ENCODE results near the gene TEX264.
"Not testable (repeated sequence)": the region's sequence is repeated elsewhere in the genome, so short reads cannot be mapped to it uniquely, and the experiment has no call there.

TEX264 gene

DNA sequence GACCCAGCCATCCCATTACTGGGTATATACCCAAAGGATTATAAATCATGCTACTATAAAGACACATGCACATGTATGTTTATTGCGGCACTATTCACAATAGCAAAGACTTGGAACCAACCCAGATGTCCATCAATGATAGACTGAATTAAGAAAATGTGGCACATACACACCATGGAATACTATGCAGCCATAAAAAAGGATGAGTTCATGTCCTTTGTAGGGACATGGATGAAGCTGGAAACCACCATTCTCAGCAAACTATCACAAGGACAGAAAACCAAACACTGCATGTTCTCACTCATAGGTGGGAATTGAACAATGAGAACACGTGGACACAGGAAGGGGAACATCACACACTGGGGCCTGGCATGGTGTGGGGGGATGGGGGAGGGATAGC lies 17.6 kb upstream of the TEX264 start:
- peaks cover 1 to 39% of the 10 kb centered on the region in 2 experiments for H3K36me3 ChIP-seq (ENCODE audit: control insufficient read depth in 2 of 2, insufficient read depth in 1 of 2, low read length in 2 of 2)
- H3K4me1 ChIP-seq (ENCODE audit: control insufficient read depth, insufficient read depth, low read length); H3K4me3 ChIP-seq (ENCODE audit: low read depth, low read length); H3K27ac ChIP-seq (ENCODE audit: extremely low read depth, low read depth, low read length); H3K9me3 ChIP-seq (ENCODE audit: control insufficient read depth, insufficient read depth, low read depth, low read length); POLR2A ChIA-PET: not testable (repeated sequence)
- CTCF ChIA-PET: interaction anchor here (1.2 kb wide), 1 partner anchor 16 kb away, joined by 3 read pairs; no protein-coding TSS in a partner anchor
- peak; percentile 94 for TF ChIP-seq ZNF146 (tag by site-specific recombination; IDR thresholded peaks at IDR 0.05)
- TF ChIP-seq, protein P1, sequence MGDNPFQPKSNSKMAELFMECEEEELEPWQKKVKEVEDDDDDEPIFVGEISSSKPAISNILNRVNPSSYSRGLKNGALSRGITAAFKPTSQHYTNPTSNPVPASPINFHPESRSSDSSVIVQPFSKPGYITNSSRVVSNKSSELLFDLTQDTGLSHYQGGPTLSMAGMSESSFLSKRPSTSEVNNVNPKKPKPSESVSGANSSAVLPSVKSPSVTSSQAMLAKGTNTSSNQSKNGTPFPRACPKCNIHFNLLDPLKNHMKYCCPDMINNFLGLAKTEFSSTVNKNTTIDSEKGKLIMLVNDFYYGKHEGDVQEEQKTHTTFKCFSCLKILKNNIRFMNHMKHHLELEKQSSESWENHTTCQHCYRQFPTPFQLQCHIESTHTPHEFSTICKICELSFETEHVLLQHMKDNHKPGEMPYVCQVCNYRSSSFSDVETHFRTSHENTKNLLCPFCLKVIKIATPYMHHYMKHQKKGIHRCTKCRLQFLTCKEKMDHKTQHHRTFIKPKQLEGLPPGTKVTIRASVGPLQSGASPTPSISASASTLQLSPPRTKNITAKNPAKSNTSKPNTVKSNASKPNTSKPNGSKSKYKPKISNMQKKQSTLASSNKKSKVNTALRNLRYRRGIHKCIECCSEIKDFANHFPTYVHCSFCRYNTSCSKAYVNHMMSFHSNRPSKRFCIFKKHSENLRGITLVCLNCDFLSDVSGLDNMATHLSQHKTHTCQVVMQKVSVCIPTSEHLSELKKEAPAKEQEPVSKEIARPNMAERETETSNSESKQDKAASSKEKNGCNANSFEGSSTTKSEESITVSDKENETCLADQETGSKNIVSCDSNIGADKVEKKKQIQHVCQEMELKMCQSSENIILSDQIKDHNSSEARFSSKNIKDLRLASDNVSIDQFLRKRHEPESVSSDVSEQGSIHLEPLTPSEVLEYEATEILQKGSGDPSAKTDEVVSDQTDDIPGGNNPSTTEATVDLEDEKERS (tag by site-specific recombination; IDR thresholded peaks at IDR 0.05): 0 out of 2 replicates have a peak, but pooled peaks have one; percentile 21

DNA sequence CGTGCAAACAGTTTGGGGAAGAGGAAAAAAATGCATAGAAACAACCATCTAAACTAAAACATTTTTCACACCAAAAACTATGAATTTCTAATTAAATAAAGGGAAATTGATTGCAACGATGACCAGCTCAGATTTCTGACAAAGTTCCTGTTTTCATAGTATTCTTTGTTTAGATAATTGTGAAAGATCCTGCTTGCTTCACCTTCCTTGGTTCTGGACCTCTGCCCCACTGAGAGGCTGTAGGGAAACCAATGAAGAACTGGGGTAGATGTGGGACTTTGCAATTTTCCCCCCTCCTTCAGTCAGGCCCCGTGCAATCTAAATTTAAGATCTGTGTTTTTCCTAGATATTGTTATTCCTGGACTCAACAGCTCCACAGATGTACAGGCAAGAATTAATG lies 13.8 kb upstream of the TEX264 start:
- Histone ChIP-seq H3K4me3 (ENCODE audit: low read depth, low read length) (no peak overlapping the region), H3K36me3 (ENCODE audit: control insufficient read depth in 2 of 2, insufficient read depth in 1 of 2, low read length in 2 of 2) (peaks cover 8 to 63% of the 10 kb centered on the region in 2 experiments), H3K27ac (ENCODE audit: extremely low read depth, low read depth, low read length) (no peak overlapping the region), H3K9me3 (ENCODE audit: control insufficient read depth, insufficient read depth, low read depth, low read length) (no peaks in the 10 kb centered on the region), H3K4me1 (ENCODE audit: control insufficient read depth, insufficient read depth, low read length) (no peaks in the 10 kb centered on the region)
- TF ChIP-seq REPIN1 (tag by site-specific recombination; IDR thresholded peaks at IDR 0.05; ENCODE audit: low read depth): no peak
- TF ChIP-seq ZNF211 (tag by site-specific recombination; IDR thresholded peaks at IDR 0.05; ENCODE audit: low read depth): no peak
- no peak for TF ChIP-seq ZNF521 (tag by site-specific recombination; IDR thresholded peaks at IDR 0.05)
- TF ChIP-seq, protein P2, sequence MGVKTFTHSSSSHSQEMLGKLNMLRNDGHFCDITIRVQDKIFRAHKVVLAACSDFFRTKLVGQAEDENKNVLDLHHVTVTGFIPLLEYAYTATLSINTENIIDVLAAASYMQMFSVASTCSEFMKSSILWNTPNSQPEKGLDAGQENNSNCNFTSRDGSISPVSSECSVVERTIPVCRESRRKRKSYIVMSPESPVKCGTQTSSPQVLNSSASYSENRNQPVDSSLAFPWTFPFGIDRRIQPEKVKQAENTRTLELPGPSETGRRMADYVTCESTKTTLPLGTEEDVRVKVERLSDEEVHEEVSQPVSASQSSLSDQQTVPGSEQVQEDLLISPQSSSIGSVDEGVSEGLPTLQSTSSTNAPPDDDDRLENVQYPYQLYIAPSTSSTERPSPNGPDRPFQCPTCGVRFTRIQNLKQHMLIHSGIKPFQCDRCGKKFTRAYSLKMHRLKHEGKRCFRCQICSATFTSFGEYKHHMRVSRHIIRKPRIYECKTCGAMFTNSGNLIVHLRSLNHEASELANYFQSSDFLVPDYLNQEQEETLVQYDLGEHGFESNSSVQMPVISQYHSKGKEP (tag by site-specific recombination; IDR thresholded peaks at IDR 0.05): no peak
- no peak for TF ChIP-seq YY2 (tag by site-specific recombination; IDR thresholded peaks at IDR 0.05)
- no peak for TF ChIP-seq KLF9 (tag by site-specific recombination; IDR thresholded peaks at IDR 0.05; ENCODE audit: low read depth)
- TF ChIP-seq KLF16 (tag by site-specific recombination; IDR thresholded peaks at IDR 0.05): no peak
- TF ChIP-seq SCRT2 (tag by site-specific recombination; IDR thresholded peaks at IDR 0.05): no peak
- no peak for TF ChIP-seq ZNF843 (tag by site-specific recombination; IDR thresholded peaks at IDR 0.05)
- TF ChIP-seq, protein P3, sequence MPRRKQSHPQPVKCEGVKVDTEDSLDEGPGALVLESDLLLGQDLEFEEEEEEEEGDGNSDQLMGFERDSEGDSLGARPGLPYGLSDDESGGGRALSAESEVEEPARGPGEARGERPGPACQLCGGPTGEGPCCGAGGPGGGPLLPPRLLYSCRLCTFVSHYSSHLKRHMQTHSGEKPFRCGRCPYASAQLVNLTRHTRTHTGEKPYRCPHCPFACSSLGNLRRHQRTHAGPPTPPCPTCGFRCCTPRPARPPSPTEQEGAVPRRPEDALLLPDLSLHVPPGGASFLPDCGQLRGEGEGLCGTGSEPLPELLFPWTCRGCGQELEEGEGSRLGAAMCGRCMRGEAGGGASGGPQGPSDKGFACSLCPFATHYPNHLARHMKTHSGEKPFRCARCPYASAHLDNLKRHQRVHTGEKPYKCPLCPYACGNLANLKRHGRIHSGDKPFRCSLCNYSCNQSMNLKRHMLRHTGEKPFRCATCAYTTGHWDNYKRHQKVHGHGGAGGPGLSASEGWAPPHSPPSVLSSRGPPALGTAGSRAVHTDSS (tag by site-specific recombination; IDR thresholded peaks at IDR 0.05): no peak
- TF ChIP-seq ZNF791 (tag by site-specific recombination; IDR thresholded peaks at IDR 0.05): no peak
- no peak for TF ChIP-seq HOXC10 (CRISPR knock-in tag; IDR thresholded peaks at IDR 0.05)
- TF ChIP-seq, protein P4, sequence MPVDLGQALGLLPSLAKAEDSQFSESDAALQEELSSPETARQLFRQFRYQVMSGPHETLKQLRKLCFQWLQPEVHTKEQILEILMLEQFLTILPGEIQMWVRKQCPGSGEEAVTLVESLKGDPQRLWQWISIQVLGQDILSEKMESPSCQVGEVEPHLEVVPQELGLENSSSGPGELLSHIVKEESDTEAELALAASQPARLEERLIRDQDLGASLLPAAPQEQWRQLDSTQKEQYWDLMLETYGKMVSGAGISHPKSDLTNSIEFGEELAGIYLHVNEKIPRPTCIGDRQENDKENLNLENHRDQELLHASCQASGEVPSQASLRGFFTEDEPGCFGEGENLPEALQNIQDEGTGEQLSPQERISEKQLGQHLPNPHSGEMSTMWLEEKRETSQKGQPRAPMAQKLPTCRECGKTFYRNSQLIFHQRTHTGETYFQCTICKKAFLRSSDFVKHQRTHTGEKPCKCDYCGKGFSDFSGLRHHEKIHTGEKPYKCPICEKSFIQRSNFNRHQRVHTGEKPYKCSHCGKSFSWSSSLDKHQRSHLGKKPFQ (tag by site-specific recombination; IDR thresholded peaks at IDR 0.05): no peak
- TF ChIP-seq ZNF146 (tag by site-specific recombination; IDR thresholded peaks at IDR 0.05): no peak
- TF ChIP-seq, protein P5, sequence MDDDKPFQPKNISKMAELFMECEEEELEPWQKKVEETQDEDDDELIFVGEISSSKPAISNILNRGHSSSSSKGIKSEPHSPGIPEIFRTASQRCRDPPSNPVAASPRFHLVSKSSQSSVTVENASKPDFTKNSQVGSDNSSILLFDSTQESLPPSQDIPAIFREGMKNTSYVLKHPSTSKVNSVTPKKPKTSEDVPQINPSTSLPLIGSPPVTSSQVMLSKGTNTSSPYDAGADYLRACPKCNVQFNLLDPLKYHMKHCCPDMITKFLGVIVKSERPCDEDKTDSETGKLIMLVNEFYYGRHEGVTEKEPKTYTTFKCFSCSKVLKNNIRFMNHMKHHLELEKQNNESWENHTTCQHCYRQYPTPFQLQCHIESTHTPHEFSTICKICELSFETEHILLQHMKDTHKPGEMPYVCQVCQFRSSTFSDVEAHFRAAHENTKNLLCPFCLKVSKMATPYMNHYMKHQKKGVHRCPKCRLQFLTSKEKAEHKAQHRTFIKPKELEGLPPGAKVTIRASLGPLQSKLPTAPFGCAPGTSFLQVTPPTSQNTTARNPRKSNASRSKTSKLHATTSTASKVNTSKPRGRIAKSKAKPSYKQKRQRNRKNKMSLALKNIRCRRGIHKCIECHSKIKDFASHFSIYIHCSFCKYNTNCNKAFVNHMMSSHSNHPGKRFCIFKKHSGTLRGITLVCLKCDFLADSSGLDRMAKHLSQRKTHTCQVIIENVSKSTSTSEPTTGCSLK (tag by site-specific recombination; IDR thresholded peaks at IDR 0.05): no peak
- TF ChIP-seq ZNF596 (tag by site-specific recombination; IDR thresholded peaks at IDR 0.05): no peak
- no peak for TF ChIP-seq ZNF354C (tag by site-specific recombination; IDR thresholded peaks at IDR 0.05; ENCODE audit: borderline replicate concordance, low read depth)
- TF ChIP-seq, protein P6, sequence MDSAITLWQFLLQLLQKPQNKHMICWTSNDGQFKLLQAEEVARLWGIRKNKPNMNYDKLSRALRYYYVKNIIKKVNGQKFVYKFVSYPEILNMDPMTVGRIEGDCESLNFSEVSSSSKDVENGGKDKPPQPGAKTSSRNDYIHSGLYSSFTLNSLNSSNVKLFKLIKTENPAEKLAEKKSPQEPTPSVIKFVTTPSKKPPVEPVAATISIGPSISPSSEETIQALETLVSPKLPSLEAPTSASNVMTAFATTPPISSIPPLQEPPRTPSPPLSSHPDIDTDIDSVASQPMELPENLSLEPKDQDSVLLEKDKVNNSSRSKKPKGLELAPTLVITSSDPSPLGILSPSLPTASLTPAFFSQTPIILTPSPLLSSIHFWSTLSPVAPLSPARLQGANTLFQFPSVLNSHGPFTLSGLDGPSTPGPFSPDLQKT (IDR thresholded peaks at IDR 0.05; ENCODE audit: borderline replicate concordance, low read depth, low read length): no peak
- POLR2A ChIA-PET: no interaction called here
- CTCF ChIA-PET: interaction anchor here (0.6 to 3.1 kb wide), 3 partner anchors 12 to 157 kb away, joined by 3 to 26 read pairs (median 4); no protein-coding TSS in a partner anchor
